NCI-H2227 (cell line): Measurements from ENCODE around the gene RABL3.
"Not testable (repeated sequence)": the region's sequence is repeated elsewhere in the genome, so short reads cannot be mapped to it uniquely, and the experiment has no call there.

Experiments used
- DNase-seq: peaks from one replicate; lab custom pipeline; 2025; ENCODE audit not compliant: unreplicated experiment; lab: John Stamatoyannopoulos, UW

Gene RABL3

DNA sequence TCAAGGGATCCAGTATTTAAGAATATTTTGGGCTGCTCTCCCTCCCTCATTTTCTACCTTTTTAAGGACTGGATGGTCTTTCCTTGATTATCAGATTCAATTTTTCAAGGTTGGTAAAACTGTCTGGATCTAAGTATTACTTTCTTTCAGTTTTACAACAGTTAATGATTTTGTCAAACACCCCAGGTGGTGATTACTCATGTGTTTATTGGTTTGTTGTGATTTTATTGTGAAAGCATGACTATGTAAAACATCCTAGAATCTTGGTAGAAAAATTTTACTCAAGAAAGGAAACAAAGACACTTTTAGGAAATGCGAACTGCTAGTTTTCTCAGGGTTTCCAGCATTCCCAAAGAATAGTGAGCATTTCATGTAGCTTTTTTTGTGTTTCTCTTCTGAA is 7.5 kb upstream of the RABL3 start:
- no peak for DNase-seq

GRCh38 chr3:120745466-120745865 is 3.1 kb upstream of the RABL3 start:
- DNase-seq, result no peak

- no peak for DNase-seq
Measured at GRCh38 chr3:120743556-120744195, 1.4 kb upstream of the RABL3 start.

GRCh38 chr3:120742849-120743365 is 591 bp upstream of the RABL3 start:
- DNase-seq, result peak; percentile 55

DNA sequence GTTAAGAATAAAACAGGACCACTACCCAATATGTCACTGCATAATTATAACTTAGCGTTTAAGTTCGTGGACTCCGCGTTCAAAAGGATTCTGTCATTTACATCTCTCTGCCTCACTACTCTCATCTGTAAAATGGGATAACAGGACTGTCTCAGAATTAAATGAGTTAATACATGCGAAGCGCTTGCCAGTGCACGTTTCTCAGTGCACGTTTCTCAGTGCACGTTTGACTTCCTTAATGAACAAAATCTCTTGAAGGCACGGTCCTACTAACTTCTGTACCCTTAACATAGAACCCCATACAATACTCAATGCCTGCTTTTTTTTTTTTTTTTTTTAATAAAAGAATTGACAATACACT is 499 bp downstream of the RABL3 start:
- peak; percentile 64 for DNase-seq

- no peak for DNase-seq
Measured at GRCh38 chr3:120741320-120741719, 996 bp downstream of the RABL3 start.

DNA sequence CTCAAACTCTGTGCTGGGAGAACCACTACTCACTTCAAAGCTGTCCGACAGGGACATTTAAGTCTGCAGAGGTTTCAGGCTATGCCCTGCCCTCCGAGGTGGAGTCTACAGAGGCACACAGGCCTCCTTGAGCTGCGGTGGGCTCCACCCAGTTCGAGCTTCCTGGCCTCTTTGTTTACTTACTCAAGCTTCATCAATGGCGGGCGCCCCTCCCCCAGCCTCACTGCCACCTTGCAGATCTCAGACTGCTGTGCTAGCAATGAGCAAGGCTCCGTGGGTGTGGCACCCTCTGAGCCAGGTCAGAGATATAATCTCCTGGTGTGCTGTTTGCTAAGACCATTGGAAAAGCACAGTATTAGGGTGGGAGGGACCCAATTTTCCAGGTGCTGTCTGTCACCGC is 4.3 kb downstream of the RABL3 start:
- not testable (repeated sequence) for DNase-seq

DNA sequence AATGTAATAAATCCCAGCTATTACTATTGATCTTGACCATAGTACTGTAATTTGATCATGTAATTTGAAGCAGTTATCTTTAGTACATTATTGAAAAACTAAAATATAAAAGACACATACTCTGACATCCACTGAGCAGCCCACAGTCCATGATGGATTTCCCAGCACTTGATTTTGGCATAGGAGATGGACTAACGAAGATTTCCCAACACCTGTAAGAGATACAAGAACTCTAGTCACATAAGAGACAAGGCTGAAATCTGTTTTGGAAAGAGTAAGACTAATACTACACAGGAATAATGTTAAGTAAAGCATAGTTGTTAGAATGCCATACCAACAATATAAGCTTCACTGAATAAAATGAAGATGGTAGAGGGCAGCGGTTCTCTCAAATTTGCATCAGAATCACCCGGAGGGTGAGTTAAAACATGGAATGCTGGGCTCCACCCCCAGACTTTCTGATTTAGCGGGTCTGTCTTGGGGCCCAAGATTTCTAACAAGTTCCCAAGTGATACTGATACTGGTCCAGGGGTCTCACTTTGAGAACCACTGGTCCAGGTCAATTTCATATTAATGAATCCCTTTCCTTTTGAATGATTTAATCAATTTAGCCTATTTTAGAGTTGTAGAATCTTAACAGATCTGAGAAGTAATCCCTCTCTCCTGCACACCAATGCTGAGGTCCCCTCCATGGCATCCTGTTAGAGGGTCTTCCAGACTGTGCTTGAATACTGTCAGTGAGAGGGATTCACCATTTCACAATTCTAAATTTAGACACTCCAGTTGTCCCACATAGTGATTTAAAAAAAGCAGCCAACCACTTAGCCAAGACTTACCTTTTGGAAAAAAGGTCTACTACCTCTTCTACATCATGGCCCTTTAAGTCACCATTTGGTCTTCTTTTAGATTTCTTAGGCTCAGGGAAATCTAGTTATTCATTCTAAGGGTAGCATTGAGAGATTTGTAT is 11.5 kb downstream of the RABL3 start:
- DNase-seq, result no peak

GRCh38 chr3:120726791-120727190 is 15.5 kb downstream of the RABL3 start:
- DNase-seq, result no peak

GRCh38 chr3:120719167-120719834 is 23.0 kb downstream of the RABL3 start:
- DNase-seq, result not testable (repeated sequence)

GRCh38 chr3:120713262-120713661 is 29.1 kb downstream of the RABL3 start:
- no peak for DNase-seq

DNA sequence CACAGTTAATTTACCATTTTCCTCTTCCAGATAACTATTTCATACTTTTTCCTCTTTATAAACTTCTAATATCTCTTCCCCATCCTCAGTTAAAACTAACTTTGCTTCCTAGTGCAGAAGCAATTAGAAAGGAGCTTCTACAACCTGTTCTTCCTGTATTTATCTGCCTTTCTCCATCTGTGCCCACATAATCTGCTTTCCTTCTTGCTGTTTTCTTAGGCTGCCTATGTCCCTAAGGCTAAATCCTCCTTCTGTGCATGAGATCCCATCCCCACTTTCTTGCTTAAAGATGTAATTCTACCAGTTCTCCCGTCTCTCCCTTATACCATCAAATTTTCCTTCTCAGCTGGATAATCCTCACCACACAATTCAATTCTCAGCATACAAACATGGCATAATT is 31.9 kb downstream of the RABL3 start:
- no peak for DNase-seq

DNA sequence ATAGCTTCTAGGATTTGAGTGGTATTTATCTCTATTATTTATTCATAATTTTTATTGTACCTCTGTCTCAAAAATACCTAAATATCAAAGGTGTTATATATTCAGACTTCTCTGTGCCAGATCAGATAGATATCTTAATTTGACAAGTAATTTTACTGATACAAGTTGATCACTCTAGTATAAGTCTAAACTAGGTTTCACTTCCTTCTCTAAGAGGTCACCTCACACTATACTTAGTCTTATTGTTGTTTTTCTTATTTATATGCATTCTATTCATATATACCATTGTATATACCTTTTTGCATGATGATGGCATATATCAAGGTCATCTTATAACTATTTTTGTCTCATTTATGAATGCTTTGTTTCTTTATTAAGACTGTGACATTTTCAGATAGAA is 33.9 kb downstream of the RABL3 start:
- no peak for DNase-seq

DNA sequence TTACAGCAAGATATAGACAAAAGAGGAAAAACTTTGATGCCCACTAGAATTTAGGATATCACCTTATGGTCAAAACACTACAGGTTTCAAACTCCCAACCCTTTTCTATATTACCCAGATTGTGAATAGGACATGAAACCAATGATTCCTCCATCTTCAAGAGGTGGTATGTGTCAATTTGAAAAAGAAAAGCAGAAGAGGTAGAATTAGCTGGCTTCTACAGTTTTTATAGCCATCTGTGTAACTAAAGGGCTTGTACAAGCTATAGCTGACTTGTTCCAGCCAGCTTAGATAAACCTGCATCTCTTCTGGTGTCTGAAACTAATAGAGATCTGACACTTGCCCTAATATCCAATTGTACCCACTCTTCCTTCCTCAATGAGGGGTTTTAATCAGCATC is 35.4 kb downstream of the RABL3 start:
- DNase-seq, result no peak

- DNase-seq, result no peak
Measured at GRCh38 chr3:120705884-120706582, 36.3 kb downstream of the RABL3 start.

GRCh38 chr3:120699333-120699732 is 43.0 kb downstream of the RABL3 start:
- DNase-seq, result no peak

GRCh38 chr3:120693439-120694171 is 48.7 kb downstream of the RABL3 start:
- no peak for DNase-seq

DNA sequence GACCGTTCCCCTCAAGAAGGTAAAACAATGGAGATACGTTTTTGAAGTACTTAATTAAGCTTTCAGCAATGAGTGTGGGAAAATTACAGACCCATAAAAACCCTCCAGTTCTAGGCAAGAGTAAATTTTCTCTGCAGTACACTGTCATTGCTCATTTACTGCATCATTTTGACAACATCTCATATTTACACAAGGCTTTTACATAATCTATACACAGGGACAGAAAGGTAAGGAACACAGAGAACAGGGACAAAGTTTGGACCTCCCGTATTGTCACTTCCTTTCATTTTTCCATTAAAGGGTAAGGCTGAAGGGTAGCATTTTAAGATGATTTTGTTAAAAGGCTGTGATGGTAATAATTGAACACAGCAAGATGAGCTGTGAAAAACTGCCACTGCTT is 52.9 kb downstream of the RABL3 start:
- no peak for DNase-seq

- DNase-seq, result no peak
Measured at GRCh38 chr3:120688121-120688520, 54.2 kb downstream of the RABL3 start.

GRCh38 chr3:120685411-120685810 is 56.9 kb downstream of the RABL3 start:
- DNase-seq, result no peak
